Psoas muscle (tissue), 8 donors: ENCODE data around the gene PUSL1. TPM values are rescaled to one million over a fixed set of nuclear protein-coding genes. Genes with fewer than 3 reads are reported as not detected.
A peak's percentile ranks its signal among the peaks of the same experiment; 100 is the strongest.

ENCODE experiments used
- ATAC-seq, 4 donors: fragments of 200-7000 bp; cut with Tn5 transposase; one replicate each; pipeline ENCODE4 v1.9.1; 2020; ENCODE audit warnings: moderate library complexity in 3 of 4, mild to moderate bottlenecking in 2 of 4
- DNase-seq, 2 donors: peaks; one replicate each; pipeline ENCODE4 v3.0.0-alpha.2; 2020
- H3K27ac ChIP-seq: fragments of 200-600 bp; one replicate; pipeline ENCODE4 v1.8.0; 2022
- H3K27me3 ChIP-seq, 3 donors: fragments of 200-600 bp in 1 of 3; one replicate each; pipeline versions ENCODE4 v1.6.1 to v1.8.0; 2013 to 2022; ENCODE audit warnings: low read length in 2 of 3, mild to moderate bottlenecking in 2 of 3, moderate library complexity in 1 of 3; ENCODE audit not compliant: insufficient read depth in 3 of 3
- H3K36me3 ChIP-seq, 2 donors: fragments of 200-600 bp in 1 of 2; one replicate each; pipeline versions ENCODE4 v1.6.1 to v1.8.0; 2013 to 2022; ENCODE audit warnings: low read depth in 1 of 2, mild to moderate bottlenecking in 1 of 2, moderate library complexity in 1 of 2; ENCODE audit not compliant: insufficient read depth in 1 of 2
- H3K4me1 ChIP-seq: fragments of 200-600 bp; one replicate; pipeline ENCODE4 v1.8.0; 2022
- H3K4me3 ChIP-seq: fragments of 200-600 bp; one replicate; pipeline ENCODE4 v1.8.0; 2022; ENCODE audit warnings: mild to moderate bottlenecking
- H3K9me3 ChIP-seq: fragments of 200-600 bp; one replicate; pipeline ENCODE4 v1.8.0; 2022
- WGBS, 3 donors: extraction: QIAGEN DNeasy Blood & Tissue Kit; methylation state at CpG; one replicate each; pipeline versions ENCODE4 v1.1.6 to v1.1.7; 2013; 5-methylcytosine and 5-hydroxymethylcytosine counted together
- intact Hi-C, 2 donors: fragments of 100-400 bp; cut with DNase I; formaldehyde crosslinking; loops; one replicate each; pipeline versions ENCODE4 v1.11.0 to v1.14.2; 2022
- polyA plus RNA-seq, 3 donors: library from polyadenylated mRNA; stranded (reverse); fragments of 200-250 nt; gene quantifications; one replicate each; pipeline ENCODE4 v1.2.3, GENCODE V29; 2013
- total RNA-seq, 4 donors: library from RNA; stranded (reverse); fragmentation: NEBNext Ultra II Directional in 2 of 4; extraction: Animal tissue kit (Norgen Biotek cat#: 25700) in 2 of 4; gene quantifications; one replicate each; pipeline versions ENCODE4 v1.2.1 to v1.2.4, GENCODE V29; 2021 to 2023
- TF ChIP-seq, protein P1 (sequence below): fragments of 200-600 bp; IDR thresholded peaks from one replicate; pipeline ENCODE4 v1.8.0; 2022; ENCODE audit warnings: antibody characterized with exemption
- donor health status: healthy with polysubstance abuse.
- donor health status: DM: no; HTN: no; CAD: no; lungs with moderate emphysema.
- donor health status: Bipolar disorder and iron deficiency.
- donor health status: healthy.
- donor health status: DM: yes; HTN: yes; CAD: no.
- donor health status: DM: no; HTN: no; CAD: no.
- donor health status: DM: no; HTN: no; CAD: no.
- donor health status: DM: yes; HTN: yes; CAD: no.

PUSL1 gene
- total and polyA plus RNA-seq, 7 donors, result 3.7 to 9.1 (median 7.3) TPM

DNA sequence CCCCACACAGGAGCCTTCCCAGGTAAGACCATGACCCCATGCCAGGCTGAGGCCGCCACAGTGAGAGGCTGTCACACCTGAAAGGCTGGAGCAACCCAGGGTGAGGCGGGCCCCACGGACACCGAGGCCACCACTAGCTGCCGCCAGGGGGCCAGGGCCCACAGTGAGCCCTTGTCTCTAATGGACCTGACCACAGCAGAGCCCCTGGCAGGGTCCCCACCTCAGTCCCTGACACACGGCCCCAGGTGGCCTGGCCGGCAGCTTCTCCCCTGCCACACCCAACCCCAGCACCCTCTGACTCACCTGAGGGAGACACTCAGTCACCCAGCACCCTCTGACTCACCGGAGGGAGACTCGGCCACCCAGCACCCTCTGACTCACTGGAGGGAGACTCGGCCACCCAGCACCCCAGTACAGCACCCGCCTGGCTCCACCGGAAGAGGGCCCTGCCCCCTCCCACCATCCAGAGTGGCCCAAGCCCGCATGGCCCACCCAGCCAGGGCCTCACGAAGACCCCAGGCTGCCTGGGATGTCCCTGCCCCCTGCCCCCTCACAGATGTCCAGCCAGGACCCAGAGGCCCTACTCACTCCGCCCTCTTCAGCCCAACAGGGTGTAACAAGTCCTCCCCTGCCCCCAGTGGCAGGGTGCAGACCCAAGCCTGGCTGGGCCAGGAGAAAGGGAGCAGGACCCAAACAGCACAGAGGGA, 36.4 kb downstream of the PUSL1 start:
- TF ChIP-seq, protein P1, sequence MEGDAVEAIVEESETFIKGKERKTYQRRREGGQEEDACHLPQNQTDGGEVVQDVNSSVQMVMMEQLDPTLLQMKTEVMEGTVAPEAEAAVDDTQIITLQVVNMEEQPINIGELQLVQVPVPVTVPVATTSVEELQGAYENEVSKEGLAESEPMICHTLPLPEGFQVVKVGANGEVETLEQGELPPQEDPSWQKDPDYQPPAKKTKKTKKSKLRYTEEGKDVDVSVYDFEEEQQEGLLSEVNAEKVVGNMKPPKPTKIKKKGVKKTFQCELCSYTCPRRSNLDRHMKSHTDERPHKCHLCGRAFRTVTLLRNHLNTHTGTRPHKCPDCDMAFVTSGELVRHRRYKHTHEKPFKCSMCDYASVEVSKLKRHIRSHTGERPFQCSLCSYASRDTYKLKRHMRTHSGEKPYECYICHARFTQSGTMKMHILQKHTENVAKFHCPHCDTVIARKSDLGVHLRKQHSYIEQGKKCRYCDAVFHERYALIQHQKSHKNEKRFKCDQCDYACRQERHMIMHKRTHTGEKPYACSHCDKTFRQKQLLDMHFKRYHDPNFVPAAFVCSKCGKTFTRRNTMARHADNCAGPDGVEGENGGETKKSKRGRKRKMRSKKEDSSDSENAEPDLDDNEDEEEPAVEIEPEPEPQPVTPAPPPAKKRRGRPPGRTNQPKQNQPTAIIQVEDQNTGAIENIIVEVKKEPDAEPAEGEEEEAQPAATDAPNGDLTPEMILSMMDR, result peak; percentile 37
- H3K27me3 ChIP-seq, result no peaks in the 10 kb centered on the region
- peak overlapping the region; percentile 97 for H3K27ac ChIP-seq
- peaks cover 53% of the 10 kb centered on the region for H3K4me1 ChIP-seq
- WGBS, 3 donors, result 45 to 55% (median 47%) methylated on average over 13 to 15 of the region's 15 CpGs
- ATAC-seq (peak; percentile 62 to 75 (median 72)), DNase-seq (peak; percentile 67 to 86)
- H3K9me3 ChIP-seq, result no peaks in the 10 kb centered on the region
- intact Hi-C loops, result loop anchor here in 1 of 2 donors (5.0 kb wide), 1 partner anchor 38 kb away; the partner anchor contains the start of genes ACAP3 and PUSL1
- H3K4me3 ChIP-seq, result peak overlapping the region; percentile 73
- H3K36me3 ChIP-seq, result peaks cover 4 to 16% of the 10 kb centered on the region in 2 donors

DNA sequence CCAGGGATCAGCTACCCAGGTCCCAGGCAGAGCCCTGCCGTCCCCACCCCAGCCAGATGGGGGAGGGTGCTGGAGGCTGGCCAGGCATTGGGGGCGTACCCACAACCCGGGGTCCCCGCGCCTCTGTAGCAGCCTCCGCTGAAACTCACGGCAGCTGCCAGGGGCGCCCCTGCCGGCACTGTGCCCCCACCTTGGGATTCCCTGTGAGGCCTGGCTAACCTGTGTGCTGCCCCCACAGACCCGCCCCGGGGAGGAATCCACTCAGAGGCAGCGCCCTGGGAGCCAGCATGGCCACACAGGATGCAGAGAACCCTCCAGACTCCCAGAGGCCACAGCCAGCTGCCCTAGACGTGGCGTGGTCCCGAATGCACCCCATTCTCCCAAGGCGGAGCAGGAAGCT, 37.0 kb downstream of the PUSL1 start:
- TF ChIP-seq, protein P1, result no peak
- WGBS, 3 donors, result 43 to 58% (median 54%) methylated on average over 15 to 16 of the region's 16 CpGs
- Histone ChIP-seq H3K4me3 (peak overlapping the region; percentile 73), H3K27me3 (no peaks in the 10 kb centered on the region), H3K4me1 (peaks cover 53% of the 10 kb centered on the region), H3K27ac (peak overlapping the region; percentile 97), H3K9me3 (no peaks in the 10 kb centered on the region), H3K36me3 (peaks cover 4 to 11% of the 10 kb centered on the region in 2 donors)
- no peak for ATAC-seq
- DNase-seq, result no peak
- intact Hi-C loops, result loop anchor here in 1 of 2 donors (5.0 kb wide), 1 partner anchor 38 kb away; the partner anchor contains the start of genes ACAP3 and PUSL1

DNA sequence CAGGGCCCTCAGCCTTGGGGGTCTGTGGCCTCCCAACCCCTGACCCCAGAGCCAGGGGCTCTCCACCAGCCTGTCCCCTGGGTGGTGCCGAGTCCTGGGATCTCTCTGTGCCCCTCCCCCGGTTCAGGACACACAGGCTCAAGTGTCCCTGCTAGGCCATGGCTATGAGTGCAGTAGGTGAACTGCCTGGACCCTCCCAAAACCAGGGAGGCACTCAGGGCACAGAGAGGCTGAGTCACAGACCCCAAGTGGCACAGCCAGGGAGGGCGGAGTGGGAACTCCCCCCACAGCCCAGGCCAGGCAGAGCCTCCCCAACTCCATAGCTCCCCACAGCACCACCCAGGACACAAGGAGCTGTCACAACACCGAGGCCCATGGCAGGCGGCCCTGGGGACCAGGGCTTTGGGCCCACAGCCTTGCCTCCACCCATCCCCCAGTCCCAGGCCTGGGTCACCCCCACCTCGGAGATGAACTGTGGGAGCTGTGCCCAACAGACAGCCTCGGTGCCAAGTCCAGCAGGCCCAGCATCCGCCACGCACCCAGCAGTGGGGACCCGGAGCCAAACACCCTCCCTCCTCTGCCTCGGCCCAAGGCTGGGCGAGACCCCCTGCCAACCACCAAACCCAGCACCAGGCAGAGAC, 37.6 kb downstream of the PUSL1 start:
- Histone ChIP-seq H3K27ac (peak overlapping the region; percentile 97), H3K4me1 (peaks cover 53% of the 10 kb centered on the region), H3K36me3 (peaks cover 4 to 9% of the 10 kb centered on the region in 2 donors), H3K4me3 (peak overlapping the region; percentile 73), H3K9me3 (no peaks in the 10 kb centered on the region), H3K27me3 (no peaks in the 10 kb centered on the region)
- intact Hi-C loops, result loop anchor here in 1 of 2 donors (5.0 kb wide), 1 partner anchor 39 kb away; the partner anchor contains the start of genes ACAP3 and PUSL1
- TF ChIP-seq, protein P1, result no peak
- 29 to 44% (median 31%) methylated on average over 9 to 12 of the region's 12 CpGs for WGBS, 3 donors
- no peak for DNase-seq
- ATAC-seq, result no peak

DNA sequence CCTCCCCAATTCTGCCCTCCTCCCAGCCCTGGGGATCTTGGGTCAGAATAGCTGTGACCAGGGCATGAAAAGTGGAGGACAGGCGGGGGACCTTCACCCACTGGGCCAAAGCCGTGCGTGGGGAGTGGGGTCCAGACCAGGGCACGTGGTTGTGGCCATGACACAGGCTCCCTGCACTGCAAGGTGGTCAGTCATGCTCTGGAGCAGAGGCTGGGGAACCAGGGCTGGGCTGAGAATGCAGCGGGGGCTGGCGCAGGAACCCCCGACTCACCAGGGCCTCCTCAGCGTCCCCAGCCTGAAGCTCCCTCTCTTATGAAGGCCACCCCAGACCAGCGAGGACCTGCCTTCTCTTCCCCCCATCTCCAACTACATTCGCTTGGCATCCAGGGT, 38.1 kb downstream of the PUSL1 start:
- H3K4me1 ChIP-seq, result peaks cover 55% of the 10 kb centered on the region
- peak overlapping the region; percentile 97 for H3K27ac ChIP-seq
- no peak for DNase-seq
- H3K27me3 ChIP-seq, result no peaks in the 10 kb centered on the region
- TF ChIP-seq, protein P1, result no peak
- 65 to 83% (median 65%) methylated on average over 10 of the region's 10 CpGs for WGBS, 3 donors
- peak overlapping the region; percentile 73 for H3K4me3 ChIP-seq
- no peak for ATAC-seq
- intact Hi-C loops, result loop anchor here in 1 of 2 donors (5.0 kb wide), 1 partner anchor 39 kb away; the partner anchor contains the start of genes ACAP3 and PUSL1
- H3K36me3 ChIP-seq, result peaks cover 0 to 4% of the 10 kb centered on the region in 2 donors
- H3K9me3 ChIP-seq, result no peaks in the 10 kb centered on the region
